DMS153 treated with DMSO at 0.1 percent for 48 hours (cell line): Measurements from ENCODE around the gene CANT1.

ENCODE experiments used
- DNase-seq: peaks from one replicate; lab custom pipeline; 2025; ENCODE audit not compliant: unreplicated experiment; lab: John Stamatoyannopoulos, UW

Gene CANT1

DNA sequence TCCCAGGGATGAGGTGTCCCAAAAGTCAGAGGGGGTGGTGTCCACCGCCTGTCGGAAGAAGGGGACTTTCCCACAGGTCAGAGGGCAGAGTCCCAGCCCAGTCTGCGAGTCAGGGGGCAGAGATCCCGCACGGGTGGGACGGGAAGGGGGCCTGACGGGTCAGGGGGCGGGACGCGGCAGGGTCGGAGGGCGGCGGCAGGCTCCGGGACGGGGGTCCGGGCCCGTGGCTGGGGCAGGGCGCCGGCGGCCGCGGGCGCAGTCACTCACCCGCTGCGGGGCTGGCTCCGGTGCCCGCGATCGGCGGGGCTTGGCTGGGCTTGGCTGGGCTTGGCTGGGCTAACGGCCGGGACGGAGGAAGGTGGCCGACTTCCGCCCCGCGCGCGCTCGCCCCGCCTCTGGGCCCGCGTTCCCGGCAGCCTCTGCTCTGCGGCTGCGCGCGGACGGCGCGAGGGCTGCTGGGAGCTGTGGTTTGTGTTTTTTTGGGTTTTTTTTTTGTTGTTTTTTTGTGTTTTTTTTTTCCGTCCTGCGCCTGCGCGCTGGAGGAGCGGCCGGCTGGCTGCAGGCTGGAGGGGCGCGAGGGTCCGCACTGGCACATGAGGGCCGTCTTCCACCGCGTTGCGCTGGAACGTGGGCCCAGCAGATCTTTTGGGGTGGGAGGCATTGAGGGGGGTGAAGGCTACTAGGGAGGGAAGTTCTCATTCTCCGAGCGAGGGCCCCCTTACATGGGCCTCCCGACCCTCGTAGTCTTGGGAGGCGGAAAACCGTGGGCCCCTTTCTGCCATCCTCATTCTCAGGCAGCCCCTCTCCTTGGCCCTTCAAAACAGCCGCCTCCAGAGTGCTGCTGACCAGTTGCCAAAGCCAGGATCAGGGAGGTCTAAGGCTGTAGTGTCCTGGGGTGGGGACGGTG is at the start of gene CANT1:
Gene CANT1 (minus strand): TSS at position 368 of the 907 bp plus-strand sequence. CDS start 12,142 bp downstream, outside the sequence.
- peak; percentile 51 for DNase-seq

DNA sequence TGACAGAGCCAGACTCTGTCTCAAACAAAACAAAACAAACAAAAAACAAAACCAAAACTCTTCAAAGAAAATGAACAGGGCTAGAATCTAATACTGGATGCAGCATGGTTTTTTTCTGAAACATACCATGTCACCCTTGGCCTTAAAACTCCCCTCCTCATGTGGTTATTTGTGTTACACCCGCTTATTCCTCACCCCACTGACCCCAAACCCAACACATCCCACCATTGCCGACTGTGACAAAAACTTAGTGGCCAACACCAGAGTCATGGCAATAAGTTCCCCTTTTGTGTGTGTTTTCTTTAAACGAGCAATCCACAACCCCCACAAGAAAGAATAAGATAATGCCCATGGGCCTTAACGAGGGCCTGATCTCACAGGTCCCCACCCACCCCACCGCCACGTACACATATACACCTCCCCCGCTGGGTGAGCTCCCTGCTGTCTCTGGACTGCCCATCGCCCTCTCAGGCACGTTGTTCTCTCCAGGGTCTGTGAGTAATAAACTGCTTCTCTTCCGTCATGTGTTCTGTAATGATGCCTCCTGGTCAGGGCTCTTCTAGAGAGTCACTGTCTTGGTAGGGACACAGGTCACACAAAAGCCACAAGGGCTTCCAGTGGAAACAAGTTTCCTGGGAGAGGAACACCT is 48.3 kb upstream of the CANT1 start:
- no peak for DNase-seq

DNA sequence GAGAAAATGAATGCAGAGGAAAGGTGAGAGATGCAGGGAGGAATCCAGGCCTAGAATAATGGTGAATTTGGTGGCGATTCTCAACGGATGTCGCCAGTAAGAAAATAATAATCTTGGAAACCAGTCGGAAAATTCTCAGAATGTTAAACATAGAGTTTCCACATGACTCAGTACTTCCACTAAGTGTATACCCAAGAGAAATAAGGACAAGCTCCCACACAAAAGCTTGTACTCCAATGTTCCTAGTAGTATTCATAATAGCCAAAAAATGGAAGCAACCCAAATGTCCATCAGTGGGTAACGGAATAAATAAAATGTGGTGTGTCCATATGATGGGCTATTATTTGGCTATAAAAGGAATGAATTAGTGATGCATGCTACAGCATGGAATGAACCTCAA is 45.6 kb upstream of the CANT1 start:
- no peak for DNase-seq

DNA sequence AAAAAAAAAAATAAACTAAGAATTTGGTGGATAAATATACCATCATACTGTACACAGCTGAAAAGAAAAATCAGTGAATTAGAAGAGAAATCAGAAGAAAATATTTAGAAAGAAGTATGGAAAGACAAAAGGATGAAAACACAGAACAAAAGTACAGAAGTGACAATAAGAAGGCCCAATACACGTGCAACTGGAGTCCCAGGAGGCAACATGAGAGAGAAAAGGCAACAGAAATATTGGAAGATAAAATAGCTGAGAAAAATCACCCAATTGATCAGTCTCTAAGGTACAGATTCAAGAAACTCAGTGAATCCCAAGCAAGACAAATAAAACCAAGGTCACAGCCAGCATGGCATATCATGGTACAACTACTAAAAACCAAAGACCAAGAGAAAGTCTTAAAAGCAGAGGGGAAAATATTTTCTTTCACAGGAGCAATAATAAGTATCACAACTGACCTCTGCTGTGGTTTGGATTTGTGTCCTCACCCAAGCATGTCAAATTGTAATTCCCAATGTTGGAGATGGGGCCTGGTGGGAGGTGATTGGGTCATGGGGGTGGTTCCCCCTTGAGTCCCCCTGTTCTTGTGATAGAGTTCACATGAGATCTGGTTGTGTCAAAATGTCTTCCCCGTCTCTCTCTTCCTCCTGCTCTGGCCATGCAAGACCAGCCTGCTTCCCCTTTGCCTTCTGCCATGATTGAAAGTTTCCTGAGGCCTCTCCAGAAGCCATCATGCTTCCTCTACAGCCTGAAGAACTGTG is 44.8 kb upstream of the CANT1 start:
- DNase-seq, result no peak

DNA sequence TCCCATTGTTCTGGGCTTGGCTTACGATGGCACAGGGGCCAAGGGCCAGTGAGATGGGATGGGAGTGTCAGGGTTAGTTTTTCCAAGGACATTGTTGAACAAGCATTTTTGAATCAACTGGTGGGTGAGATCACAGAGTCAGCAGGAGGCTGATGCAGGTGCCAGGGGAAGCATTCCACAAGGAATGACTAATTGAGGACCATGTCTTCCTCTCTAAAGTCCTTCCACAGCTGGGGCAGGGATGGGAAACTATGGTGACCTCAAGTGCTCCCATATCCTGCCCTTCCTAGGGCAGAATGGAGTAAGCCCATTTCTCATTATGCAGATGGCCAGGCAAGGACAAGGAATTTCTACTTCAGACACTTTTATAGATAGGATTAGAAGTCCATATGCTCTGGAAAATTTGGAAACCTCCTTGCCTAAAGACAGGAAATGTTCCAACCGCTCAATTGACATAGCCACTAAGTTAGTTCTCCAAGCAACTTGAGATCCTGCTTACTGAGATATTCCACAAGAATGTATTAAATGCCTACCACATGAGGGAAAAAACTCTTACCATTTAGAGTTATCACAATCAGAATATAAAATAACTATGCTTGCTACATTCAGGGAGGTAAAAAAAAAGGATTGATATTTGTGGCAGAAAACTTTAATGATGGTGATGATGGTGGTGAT is 43.8 kb upstream of the CANT1 start:
- DNase-seq, result no peak

DNA sequence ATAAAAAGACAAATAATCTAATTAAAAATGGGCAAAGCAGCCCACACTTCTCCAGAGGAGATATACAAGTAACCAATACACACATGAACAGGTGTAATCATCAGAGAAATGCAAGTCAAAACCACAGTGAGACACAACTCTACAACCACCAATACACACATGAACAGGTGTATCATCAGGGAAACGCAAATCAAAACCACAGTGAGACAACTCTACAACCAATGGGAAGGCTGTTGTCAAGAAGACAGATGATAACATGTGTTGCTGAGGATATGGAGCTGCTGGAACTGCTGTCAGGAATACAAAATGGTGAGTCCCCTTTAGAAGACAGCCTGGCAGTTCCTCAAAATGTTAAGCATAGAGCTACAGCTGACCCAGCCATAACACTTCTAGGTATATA is 42.6 kb upstream of the CANT1 start:
- no peak for DNase-seq

DNA sequence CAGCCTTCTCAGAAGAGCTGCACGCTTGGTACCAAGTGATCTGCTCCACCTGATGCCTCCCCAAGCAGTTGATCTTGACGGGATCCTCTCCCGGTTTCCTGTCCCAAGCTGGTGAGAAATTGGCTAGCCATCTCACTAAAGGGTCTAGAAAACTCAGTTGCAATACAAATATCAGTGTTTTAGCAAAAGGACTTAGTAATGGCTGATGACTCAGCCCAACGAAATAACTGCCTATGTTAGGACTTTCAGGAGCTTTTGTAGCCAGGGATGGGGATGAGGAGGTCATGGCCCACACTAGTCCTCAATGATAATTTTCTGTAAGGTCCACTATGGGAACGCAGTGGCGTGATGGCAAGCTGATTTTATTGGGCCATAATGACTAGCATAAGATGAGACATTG is 41.7 kb upstream of the CANT1 start:
- DNase-seq, result no peak

DNA sequence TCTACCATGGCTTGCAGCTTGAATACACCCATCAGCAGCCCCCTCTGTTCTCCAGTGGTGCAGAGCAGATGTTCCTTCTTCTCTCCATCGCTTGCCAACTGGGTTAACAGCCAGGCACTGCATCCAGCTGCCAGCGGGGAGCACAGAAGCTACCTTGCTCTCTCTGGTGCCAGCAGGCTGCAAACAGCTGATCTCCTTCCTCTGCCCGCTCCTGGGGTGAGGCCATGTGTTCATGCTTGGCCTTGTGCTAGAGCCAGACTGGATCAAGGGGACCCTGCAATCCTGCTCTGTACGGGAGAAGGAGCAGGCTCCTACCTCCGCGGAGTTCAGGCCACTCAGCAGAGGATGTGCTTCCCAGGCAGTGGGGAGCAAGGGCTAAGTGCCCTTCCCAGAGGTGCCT is 41.0 kb upstream of the CANT1 start:
- no peak for DNase-seq

DNA sequence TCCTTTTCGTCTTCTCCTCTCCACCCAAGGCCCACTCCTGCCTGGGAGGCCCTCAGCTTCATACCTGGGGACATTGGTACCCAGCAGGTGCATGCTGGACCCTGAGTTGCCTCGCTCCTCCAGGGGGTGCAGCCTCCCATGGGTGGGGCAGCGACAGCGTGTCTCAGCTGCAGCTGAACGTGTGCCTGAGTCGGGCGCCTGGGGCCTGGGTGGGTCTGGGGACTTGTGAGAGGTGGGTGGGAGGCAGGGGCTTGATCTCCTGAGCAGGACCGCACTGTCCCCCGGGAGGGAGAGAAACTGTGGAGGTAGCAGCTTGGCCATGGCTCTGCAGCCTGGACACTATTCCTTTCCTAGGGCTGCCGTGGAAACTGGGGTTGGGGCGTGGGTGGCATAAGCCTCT is 40.3 kb upstream of the CANT1 start:
- no peak for DNase-seq

DNA sequence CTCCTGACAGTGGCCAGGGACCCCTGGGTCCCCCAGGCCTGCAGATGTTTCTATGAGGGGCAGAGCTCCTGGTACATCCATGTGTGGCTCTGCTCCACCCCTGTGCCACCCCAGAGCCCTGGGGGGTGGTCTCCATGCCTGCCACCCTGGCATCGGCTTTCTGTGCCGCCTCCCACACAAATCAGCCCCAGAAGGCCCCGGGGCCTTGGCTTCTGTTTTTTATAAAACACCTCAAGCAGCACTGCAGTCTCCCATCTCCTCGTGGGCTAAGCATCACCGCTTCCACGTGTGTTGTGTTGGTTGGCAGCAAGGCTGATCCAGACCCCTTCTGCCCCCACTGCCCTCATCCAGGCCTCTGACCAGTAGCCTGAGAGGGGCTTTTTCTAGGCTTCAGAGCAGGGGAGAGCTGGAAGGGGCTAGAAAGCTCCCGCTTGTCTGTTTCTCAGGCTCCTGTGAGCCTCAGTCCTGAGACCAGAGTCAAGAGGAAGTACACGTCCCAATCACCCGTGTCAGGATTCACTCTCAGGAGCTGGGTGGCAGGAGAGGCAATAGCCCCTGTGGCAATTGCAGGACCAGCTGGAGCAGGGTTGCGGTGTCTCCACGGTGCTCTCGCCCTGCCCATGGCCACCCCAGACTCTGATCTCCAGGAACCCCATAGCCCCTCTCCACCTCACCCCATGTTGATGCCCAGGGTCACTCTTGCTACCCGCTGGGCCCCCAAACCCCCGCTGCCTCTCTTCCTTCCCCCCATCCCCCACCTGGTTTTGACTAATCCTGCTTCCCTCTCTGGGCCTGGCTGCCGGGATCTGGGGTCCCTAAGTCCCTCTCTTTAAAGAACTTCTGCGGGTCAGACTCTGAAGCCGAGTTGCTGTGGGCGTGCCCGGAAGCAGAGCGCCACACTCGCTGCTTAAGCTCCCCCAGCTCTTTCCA is 39.5 kb upstream of the CANT1 start:
- DNase-seq, result no peak

DNA sequence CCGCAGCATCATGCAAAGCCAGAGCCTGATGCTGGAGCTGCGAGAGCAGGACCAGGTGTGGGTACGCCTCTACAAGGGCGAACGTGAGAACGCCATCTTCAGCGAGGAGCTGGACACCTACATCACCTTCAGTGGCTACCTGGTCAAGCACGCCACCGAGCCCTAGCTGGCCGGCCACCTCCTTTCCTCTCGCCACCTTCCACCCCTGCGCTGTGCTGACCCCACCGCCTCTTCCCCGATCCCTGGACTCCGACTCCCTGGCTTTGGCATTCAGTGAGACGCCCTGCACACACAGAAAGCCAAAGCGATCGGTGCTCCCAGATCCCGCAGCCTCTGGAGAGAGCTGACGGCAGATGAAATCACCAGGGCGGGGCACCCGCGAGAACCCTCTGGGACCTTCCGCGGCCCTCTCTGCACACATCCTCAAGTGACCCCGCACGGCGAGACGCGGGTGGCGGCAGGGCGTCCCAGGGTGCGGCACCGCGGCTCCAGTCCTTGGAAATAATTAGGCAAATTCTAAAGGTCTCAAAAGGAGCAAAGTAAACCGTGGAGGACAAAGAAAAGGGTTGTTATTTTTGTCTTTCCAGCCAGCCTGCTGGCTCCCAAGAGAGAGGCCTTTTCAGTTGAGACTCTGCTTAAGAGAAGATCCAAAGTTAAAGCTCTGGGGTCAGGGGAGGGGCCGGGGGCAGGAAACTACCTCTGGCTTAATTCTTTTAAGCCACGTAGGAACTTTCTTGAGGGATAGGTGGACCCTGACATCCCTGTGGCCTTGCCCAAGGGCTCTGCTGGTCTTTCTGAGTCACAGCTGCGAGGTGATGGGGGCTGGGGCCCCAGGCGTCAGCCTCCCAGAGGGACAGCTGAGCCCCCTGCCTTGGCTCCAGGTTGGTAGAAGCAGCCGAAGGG is 38.6 kb upstream of the CANT1 start:
- DNase-seq, result no peak

DNA sequence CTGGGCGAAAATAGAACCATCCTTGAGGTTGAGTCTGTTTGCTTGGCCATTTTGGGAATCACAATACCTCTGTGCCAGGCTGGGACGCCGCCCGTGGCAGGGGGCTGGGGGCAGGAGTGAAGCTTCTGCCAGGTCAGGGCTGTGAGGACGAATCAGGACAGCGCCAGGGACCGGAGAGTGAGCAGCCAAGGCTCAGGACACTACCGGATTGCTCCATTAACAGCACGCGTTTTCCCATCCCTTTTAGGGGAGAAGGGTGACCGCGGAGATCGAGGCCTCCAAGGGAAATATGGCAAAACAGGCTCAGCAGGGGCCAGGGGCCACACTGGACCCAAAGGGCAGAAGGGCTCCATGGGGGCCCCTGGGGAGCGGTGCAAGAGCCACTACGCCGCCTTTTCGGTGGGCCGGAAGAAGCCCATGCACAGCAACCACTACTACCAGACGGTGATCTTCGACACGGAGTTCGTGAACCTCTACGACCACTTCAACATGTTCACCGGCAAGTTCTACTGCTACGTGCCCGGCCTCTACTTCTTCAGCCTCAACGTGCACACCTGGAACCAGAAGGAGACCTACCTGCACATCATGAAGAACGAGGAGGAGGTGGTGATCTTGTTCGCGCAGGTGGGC is 37.8 kb upstream of the CANT1 start:
- no peak for DNase-seq

DNA sequence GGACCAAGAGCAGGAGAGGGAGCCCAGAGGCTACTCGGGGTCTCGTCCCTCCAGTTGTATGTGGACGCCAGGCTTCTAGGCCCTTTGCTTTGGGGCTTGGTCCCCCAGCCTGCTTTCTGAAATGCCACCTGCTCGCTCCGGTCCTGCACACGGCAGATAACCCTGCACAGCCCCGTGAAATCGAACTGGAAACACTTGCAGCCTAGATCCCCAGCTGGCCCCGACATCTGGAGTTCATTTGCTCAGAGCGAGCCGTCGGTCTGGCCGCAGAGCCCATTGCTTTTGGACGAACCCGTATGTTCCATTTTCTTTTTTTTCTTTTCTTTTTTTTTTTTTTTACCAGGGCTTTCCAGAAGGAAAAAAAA is 37.3 kb upstream of the CANT1 start:
- DNase-seq, result no peak

DNA sequence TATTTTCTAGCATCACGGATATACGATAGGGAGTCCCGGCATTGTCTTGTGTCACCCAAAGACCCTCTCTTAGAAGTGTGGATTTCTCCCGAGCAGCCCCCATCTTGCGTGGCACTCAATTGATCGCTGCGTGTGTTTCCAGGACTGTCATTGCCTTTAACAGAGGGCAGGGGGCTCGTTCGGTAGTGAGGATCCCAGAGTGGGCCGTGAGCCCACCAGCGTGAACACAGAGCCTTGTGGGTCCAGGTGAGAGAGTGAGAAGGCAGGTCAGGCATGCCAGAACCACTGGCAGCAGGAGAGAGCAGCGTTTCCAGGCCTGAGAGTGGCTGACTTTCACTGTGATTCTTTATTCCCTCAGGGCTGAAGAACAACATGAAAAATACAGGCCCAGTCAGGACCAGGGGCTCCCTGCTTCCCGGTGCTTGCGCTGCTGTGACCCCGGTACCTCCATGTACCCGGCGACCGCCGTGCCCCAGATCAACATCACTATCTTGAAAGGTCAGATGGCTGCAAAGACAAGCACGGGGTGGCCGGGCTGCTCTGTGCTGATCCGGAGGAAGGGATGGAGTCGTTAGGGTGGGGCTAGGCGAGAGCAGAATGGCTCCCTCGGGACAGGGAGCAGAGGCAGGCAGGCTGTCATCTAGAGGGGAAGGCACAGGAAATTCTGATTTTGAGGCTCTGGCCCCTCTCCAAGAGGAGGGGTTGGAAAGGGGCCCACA is 36.8 kb upstream of the CANT1 start:
- DNase-seq, result no peak

DNA sequence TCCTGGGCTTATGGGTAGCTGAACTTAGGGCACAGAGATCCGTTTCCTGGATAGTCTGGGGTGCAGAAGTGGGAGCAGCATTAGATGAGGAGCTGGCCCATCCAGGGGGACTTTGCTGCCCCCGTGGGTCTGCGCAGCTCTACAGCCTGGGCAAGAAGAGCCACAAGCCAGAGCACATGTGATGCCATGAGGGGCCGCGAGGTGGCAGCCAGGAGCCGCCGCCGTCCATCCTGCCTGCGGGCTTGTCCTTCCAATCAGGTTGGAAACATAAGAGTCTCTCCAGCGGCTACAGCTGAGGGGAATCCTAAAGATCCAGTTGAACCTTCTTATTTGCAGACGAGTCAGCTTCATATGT is 36.3 kb upstream of the CANT1 start:
- DNase-seq, result peak; percentile 56

DNA sequence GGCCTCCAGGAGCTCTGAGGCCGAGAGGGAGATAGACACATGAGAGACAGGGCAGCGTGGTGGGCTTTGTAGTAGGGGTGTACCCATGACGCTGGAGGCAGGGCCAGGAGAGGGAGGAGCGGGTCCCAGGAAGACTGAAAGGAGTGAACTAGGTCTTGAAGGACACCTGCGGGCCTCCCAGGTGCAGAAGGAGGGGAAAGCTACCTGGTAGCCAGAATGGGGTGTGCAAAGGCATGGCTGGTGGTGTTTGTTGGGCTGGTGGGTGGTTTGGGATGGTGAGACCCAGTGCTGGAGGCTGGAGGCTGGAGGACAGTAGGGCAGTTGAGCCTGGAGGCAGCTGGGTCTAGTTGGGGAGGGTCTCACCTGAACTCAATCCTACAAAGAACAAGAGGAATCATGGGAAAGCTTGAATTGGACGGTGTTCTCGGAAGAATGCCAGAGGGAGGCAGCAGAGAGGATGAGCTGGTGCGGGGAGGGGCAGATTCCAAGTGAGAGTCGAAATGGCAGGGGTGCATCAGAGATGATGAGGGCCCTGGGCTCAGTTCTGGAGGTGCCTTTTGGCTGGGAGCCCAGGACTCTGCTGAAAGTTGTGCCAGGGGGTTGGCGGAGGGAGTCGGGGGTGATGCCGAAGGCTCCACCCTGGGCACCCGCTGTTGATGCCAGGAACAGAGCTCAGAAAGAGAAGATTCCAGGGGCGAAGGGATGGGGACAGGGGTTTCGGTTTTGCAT is 35.6 kb upstream of the CANT1 start:
- no peak for DNase-seq

DNA sequence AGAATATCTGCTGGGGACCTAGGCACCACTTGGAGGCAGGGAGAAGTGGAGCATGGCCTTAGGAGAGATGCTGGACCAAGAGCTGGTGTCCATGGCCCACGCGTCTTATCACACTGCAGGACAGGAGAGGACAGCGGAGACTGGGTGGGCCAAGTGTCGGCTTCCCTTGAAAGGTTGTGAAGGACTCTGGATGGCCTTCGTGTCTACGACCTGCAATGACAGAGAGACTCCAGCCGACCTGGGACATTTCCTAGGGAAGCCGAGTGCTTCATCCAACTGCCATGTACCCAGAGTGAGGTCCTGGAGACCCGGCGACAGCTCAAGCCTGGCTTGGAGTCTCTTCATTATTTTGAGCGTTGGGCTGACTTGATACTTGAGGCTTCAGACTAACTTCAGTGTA is 34.9 kb upstream of the CANT1 start:
- no peak for DNase-seq

DNA sequence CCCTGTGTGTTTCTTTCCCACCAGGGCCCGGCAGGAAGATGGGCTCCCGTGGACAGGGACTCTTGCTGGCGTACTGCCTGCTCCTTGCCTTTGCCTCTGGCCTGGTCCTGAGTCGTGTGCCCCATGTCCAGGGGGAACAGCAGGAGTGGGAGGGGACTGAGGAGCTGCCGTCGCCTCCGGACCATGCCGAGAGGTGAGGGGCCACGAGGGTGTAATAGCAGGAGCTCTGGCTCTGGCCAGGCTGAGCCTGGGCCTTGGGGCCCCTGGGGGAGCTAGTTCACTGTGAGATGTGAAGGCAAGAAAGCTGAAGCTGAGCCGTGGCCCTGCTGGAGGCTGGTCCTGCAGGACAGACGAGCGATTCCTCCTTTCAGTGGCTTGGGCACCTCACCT is 34.4 kb upstream of the CANT1 start:
- DNase-seq, result no peak
